BLaER1 treated with 17β-estradiol and CSF1 and Interleukin-3, amounts not matched to agents 10 nM and 100 nM (cell line): ENCODE data around the gene TSHZ3.

Experiments
- H3K27ac ChIP-seq, 11 experiments: shearing (Covaris generic); formaldehyde crosslinking; 2 replicates each; pipeline ENCODE4 v1.8.1; 2022
- H3K27me3 ChIP-seq, 11 experiments: shearing (Covaris generic); formaldehyde crosslinking; 2 replicates each; pipeline ENCODE4 v1.8.1; 2022
- H3K36me3 ChIP-seq, 11 experiments: shearing (Covaris generic); formaldehyde crosslinking; 2 replicates each; pipeline ENCODE4 v1.8.1; 2022
- H3K4me1 ChIP-seq, 10 experiments: shearing (Covaris generic); formaldehyde crosslinking; 2 replicates each; pipeline ENCODE4 v1.8.1; 2022
- H3K4me2 ChIP-seq, 11 experiments: shearing (Covaris generic); formaldehyde crosslinking; 2 replicates each; pipeline ENCODE4 v1.8.1; 2022
- H3K4me3 ChIP-seq, 10 experiments: shearing (Covaris generic); formaldehyde crosslinking; 2 replicates each; pipeline ENCODE4 v1.8.1; 2022
- H3K9ac ChIP-seq, 11 experiments: shearing (Covaris generic); formaldehyde crosslinking; 2 replicates each; pipeline ENCODE4 v1.8.1; 2022
- H3K9me3 ChIP-seq, 11 experiments: shearing (Covaris generic); formaldehyde crosslinking; replicated peaks in 1 of 11; 2 replicates each; pipeline ENCODE4 v1.8.1; 2022
- H4K20me1 ChIP-seq, 11 experiments: shearing (Covaris generic); formaldehyde crosslinking; 2 replicates each; pipeline ENCODE4 v1.8.1; 2022
- Cebpa-rat ChIP-seq, 11 experiments: shearing (Covaris generic); IDR thresholded peaks; 2 replicates each; pipeline ENCODE4 v1.8.1; 2022

Gene TSHZ3

DNA sequence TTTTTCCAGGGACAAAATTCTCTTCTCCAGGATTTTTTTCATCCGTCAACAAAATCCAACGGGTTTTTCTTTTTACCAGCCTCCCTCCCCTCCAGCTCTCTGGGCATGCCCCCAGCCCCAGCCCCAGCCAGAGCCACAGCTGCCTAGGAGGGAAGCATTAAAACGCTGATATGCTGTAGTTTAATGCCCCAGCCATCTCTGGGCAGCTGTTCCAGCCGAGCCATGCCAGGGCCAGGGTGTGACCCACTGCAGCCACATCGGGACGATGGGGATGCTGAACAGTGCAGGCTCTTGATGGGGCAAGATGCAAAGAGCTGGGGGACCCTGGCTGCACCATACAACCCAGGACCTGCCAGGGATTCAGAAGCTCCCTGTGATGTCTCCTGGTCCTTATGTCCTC is 32.1 kb downstream of the TSHZ3 start:
- no peaks in the 10 kb centered on the region for H3K9me3 ChIP-seq
- peak overlapping the region in 4 of 11 experiments; percentile 52 to 58 (median 53); a peak in 4 of 22 replicates for H3K9ac ChIP-seq
- H3K4me2 ChIP-seq = peak overlapping the region in 5 of 11 experiments; percentile 58 to 90 (median 76); a peak in 10 of 22 replicates
- H3K4me3 ChIP-seq = no peak overlapping the region
- H3K36me3 ChIP-seq = peaks cover 0 to 34% (median 0%) of the 10 kb centered on the region in 11 experiments; a peak in 9 of 22 replicates
- no peaks in the 10 kb centered on the region for H3K27me3 ChIP-seq
- TF ChIP-seq Cebpa-rat (IDR thresholded peaks at IDR 0.05) = no peak
- peak overlapping the region in 5 of 11 experiments; percentile 16 to 65 (median 62); a peak in 9 of 22 replicates for H3K27ac ChIP-seq
- H3K4me1 ChIP-seq = peaks cover 0 to 86% (median 27%) of the 10 kb centered on the region in 10 experiments; a peak in 14 of 20 replicates
- peaks cover 7 to 89% (median 30%) of the 10 kb centered on the region in 11 experiments; a peak in 16 of 22 replicates for H4K20me1 ChIP-seq

DNA sequence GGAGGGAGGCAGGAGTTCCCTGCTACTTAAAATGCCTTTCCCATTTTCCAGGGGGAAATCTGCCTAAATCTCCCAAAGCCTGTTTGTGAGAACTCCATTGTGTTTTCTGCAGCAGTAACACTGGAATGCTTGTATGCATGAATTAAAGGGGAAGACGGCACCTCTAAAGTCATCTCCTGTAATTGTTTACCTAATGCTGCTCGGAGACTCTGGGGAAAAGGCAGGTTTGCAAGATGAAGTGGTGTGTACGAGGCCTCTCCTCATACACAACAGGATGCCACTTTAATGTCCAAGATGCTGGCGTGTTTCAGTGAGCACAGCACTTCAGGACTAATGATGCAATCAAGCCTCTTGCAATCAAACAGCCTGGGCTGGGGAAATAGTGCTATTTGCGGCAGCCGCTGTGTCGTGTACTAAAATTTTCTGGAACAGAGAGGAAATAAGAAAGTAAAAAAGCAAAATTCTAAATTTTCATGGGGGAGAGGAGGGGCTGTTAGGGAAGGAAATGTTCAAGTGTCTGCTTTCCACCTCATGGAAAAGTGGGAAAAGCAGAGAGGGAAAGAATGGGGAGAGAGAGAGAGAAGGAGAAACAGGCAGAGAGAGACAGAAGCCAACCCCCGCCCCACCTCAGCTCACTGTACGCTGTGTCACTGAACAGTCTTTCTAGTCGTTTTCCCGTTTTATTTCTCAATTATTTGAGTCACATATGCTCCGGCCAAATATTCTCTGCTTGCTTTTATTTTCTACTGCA is 32.9 kb downstream of the TSHZ3 start:
- H3K27me3 ChIP-seq = no peaks in the 10 kb centered on the region
- H3K27ac ChIP-seq = peak overlapping the region in 6 of 11 experiments; percentile 19 to 65 (median 62); a peak in 10 of 22 replicates
- peak overlapping the region in 2 of 10 experiments; percentile 15 to 20; a peak in 2 of 20 replicates for H3K4me3 ChIP-seq
- H3K36me3 ChIP-seq = peaks cover 0 to 31% (median 0%) of the 10 kb centered on the region in 11 experiments; a peak in 9 of 22 replicates
- peak overlapping the region in 7 of 11 experiments; percentile 12 to 90 (median 68); a peak in 13 of 22 replicates for H3K4me2 ChIP-seq
- peak overlapping the region in 5 of 11 experiments; percentile 47 to 58 (median 53); a peak in 7 of 22 replicates for H3K9ac ChIP-seq
- H4K20me1 ChIP-seq = peaks cover 7 to 82% (median 30%) of the 10 kb centered on the region in 11 experiments; a peak in 16 of 22 replicates
- peaks cover 0 to 93% (median 30%) of the 10 kb centered on the region in 10 experiments; a peak in 14 of 20 replicates for H3K4me1 ChIP-seq
- no peaks in the 10 kb centered on the region for H3K9me3 ChIP-seq
- TF ChIP-seq Cebpa-rat (IDR thresholded peaks at IDR 0.05) = peak in 7 of 11 experiments; percentile 23 to 84 (median 67); a peak in 9 of 22 replicates

- Histone ChIP-seq H3K4me1 (peaks cover 0 to 100% (median 33%) of the 10 kb centered on the region in 10 experiments; a peak in 14 of 20 replicates), H3K4me3 (no peak overlapping the region), H3K9me3 (no peaks in the 10 kb centered on the region), H3K36me3 (peaks cover 0 to 25% (median 0%) of the 10 kb centered on the region in 11 experiments; a peak in 8 of 22 replicates), H3K9ac (peak overlapping the region in 4 of 11 experiments; percentile 3 to 52 (median 28); a peak in 2 of 22 replicates), H3K27me3 (no peaks in the 10 kb centered on the region), H3K4me2 (peak overlapping the region in 6 of 11 experiments; percentile 37 to 90 (median 72); a peak in 8 of 22 replicates), H3K27ac (peak overlapping the region in 5 of 11 experiments; percentile 19 to 65 (median 62); a peak in 8 of 22 replicates), H4K20me1 (peaks cover 4 to 75% (median 29%) of the 10 kb centered on the region in 11 experiments; a peak in 16 of 22 replicates)
- no peak for TF ChIP-seq Cebpa-rat (IDR thresholded peaks at IDR 0.05)
Observed at GRCh38 chr19:31315652-31316051, 33.6 kb downstream of the TSHZ3 start.

GRCh38 chr19:31314849-31315629 is 34.2 kb downstream of the TSHZ3 start:
- Histone ChIP-seq H3K9ac (peak overlapping the region in 3 of 11 experiments; percentile 3 to 47 (median 8); a peak in 1 of 22 replicates), H3K36me3 (peaks cover 0 to 20% (median 0%) of the 10 kb centered on the region in 11 experiments; a peak in 7 of 22 replicates), H4K20me1 (peaks cover 4 to 69% (median 23%) of the 10 kb centered on the region in 11 experiments; a peak in 15 of 22 replicates), H3K4me3 (no peak overlapping the region), H3K4me2 (peak overlapping the region in 4 of 11 experiments; percentile 58 to 90 (median 78); a peak in 8 of 22 replicates), H3K4me1 (peaks cover 0 to 100% (median 35%) of the 10 kb centered on the region in 10 experiments; a peak in 14 of 20 replicates), H3K27me3 (no peaks in the 10 kb centered on the region), H3K27ac (peak overlapping the region in 3 of 11 experiments; percentile 49 to 64 (median 62); a peak in 4 of 22 replicates), H3K9me3 (no peaks in the 10 kb centered on the region)
- TF ChIP-seq Cebpa-rat (IDR thresholded peaks at IDR 0.05) = no peak

GRCh38 chr19:31314156-31314555 is 35.1 kb downstream of the TSHZ3 start:
- TF ChIP-seq Cebpa-rat (IDR thresholded peaks at IDR 0.05) = no peak
- Histone ChIP-seq H3K9ac (no peak overlapping the region), H3K36me3 (peaks cover 0 to 24% (median 0%) of the 10 kb centered on the region in 11 experiments; a peak in 7 of 22 replicates), H3K4me1 (peaks cover 0 to 100% (median 35%) of the 10 kb centered on the region in 10 experiments; a peak in 14 of 20 replicates), H3K4me3 (no peak overlapping the region), H3K27me3 (no peaks in the 10 kb centered on the region), H3K4me2 (peak overlapping the region in 3 of 11 experiments; percentile 76 to 92 (median 90); a peak in 5 of 22 replicates), H3K27ac (no peak overlapping the region), H3K9me3 (no peaks in the 10 kb centered on the region), H4K20me1 (peaks cover 4 to 60% (median 15%) of the 10 kb centered on the region in 11 experiments; a peak in 15 of 22 replicates)

DNA sequence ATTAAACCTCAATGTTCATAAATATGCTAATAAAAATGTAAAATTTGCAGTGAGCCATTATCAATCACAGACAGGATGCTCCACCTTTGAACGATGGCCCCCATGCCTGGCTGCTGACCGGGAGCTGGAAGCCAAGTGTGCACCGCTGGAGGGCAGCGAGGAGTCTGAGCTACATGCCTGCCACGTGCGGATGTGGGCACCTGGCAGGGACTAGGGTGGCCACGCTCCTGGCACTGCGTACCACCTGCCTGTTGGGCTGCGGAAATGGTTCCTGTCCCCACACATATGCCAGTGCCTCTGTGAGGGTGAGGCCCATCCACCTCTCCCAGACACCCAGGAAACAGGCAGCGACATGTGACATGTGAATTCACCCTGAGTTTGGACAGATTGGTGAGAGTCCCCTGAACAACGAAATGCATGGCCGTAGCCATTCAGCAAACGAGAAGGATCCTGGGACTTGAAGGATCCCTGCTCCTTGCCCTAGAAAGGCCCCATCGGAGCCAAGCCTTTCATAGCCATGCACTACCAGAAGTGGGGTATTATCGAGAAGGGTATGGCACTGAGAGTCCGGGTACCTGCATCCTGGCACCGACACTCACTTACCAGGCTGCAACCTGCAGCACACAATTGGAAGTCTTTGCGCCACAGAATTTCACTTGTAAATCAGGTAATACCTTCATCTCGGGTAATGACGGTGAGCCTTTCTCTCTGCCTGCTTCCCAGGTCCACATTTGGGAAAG is 35.8 kb downstream of the TSHZ3 start:
- TF ChIP-seq Cebpa-rat (IDR thresholded peaks at IDR 0.05) = no peak
- Histone ChIP-seq H3K9me3 (no peaks in the 10 kb centered on the region), H3K4me2 (peak overlapping the region in 4 of 11 experiments; percentile 76 to 92 (median 83); a peak in 7 of 22 replicates), H3K9ac (peak overlapping the region in 1 of 11 experiments; percentile 57; a peak in 1 of 22 replicates), H3K27ac (peak overlapping the region in 2 of 11 experiments; percentile 68; a peak in 4 of 22 replicates), H3K4me1 (peaks cover 0 to 100% (median 38%) of the 10 kb centered on the region in 10 experiments; a peak in 14 of 20 replicates), H4K20me1 (peaks cover 4 to 53% (median 10%) of the 10 kb centered on the region in 11 experiments; a peak in 14 of 22 replicates), H3K36me3 (peaks cover 0 to 30% (median 0%) of the 10 kb centered on the region in 11 experiments; a peak in 7 of 22 replicates), H3K27me3 (no peaks in the 10 kb centered on the region), H3K4me3 (no peak overlapping the region)

GRCh38 chr19:31312677-31313244 is 36.5 kb downstream of the TSHZ3 start:
- H3K36me3 ChIP-seq = peaks cover 0 to 37% (median 0%) of the 10 kb centered on the region in 11 experiments; a peak in 7 of 22 replicates

More at GRCh38 chr19:31312677-31313244, 36.5 kb downstream of the TSHZ3 start:
- Histone ChIP-seq H4K20me1 (peaks cover 4 to 52% (median 9%) of the 10 kb centered on the region in 11 experiments; a peak in 14 of 22 replicates), H3K27ac (peak overlapping the region in 5 of 11 experiments; percentile 44 to 68 (median 52); a peak in 9 of 22 replicates), H3K27me3 (no peaks in the 10 kb centered on the region), H3K4me2 (peak overlapping the region in 6 of 11 experiments; percentile 7 to 92 (median 76); a peak in 10 of 22 replicates), H3K9me3 (no peaks in the 10 kb centered on the region), H3K4me1 (peaks cover 0 to 100% (median 38%) of the 10 kb centered on the region in 10 experiments; a peak in 14 of 20 replicates), H3K9ac (peak overlapping the region in 4 of 11 experiments; percentile 4 to 57 (median 40); a peak in 6 of 22 replicates), H3K4me3 (no peak overlapping the region)
- TF ChIP-seq Cebpa-rat (IDR thresholded peaks at IDR 0.05) = no peak
